Measurements from ENCODE around the gene NFATC2IP.

NFATC2IP gene

GRCh38 chr16:28904363-28904762 lies 46.4 kb upstream of the NFATC2IP start:
- H3K36me3 ChIP-seq (ENCODE audit: control insufficient read depth, insufficient read depth, low read length): no peaks in the 10 kb centered on the region
- TF ChIP-seq, protein P1, sequence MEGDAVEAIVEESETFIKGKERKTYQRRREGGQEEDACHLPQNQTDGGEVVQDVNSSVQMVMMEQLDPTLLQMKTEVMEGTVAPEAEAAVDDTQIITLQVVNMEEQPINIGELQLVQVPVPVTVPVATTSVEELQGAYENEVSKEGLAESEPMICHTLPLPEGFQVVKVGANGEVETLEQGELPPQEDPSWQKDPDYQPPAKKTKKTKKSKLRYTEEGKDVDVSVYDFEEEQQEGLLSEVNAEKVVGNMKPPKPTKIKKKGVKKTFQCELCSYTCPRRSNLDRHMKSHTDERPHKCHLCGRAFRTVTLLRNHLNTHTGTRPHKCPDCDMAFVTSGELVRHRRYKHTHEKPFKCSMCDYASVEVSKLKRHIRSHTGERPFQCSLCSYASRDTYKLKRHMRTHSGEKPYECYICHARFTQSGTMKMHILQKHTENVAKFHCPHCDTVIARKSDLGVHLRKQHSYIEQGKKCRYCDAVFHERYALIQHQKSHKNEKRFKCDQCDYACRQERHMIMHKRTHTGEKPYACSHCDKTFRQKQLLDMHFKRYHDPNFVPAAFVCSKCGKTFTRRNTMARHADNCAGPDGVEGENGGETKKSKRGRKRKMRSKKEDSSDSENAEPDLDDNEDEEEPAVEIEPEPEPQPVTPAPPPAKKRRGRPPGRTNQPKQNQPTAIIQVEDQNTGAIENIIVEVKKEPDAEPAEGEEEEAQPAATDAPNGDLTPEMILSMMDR (IDR thresholded peaks at IDR 0.05): no peak
- no peak overlapping the region for H3K27ac ChIP-seq

GRCh38 chr16:28904828-28905227 lies 45.9 kb upstream of the NFATC2IP start:
- TF ChIP-seq, protein P1 (IDR thresholded peaks at IDR 0.05): no peak
- no peak overlapping the region for H3K4me2 ChIP-seq (ENCODE audit: low read length)
- no peak overlapping the region for H3K9ac ChIP-seq
- H3K27me3 ChIP-seq (ENCODE audit: control insufficient read depth, insufficient read depth, low read length): no peaks in the 10 kb centered on the region
- no peaks in the 10 kb centered on the region for H3K79me2 ChIP-seq
- no peak overlapping the region for H3K27ac ChIP-seq
- no peaks in the 10 kb centered on the region for H3K9me3 ChIP-seq (ENCODE audit: control insufficient read depth, low read length)
- H3K4me1 ChIP-seq: no peaks in the 10 kb centered on the region
- H3K36me3 ChIP-seq (ENCODE audit: control insufficient read depth, insufficient read depth, low read length): no peaks in the 10 kb centered on the region
- H2AFZ ChIP-seq: no peak overlapping the region
- H3K4me3 ChIP-seq (ENCODE audit: low read depth, low read length): no peak overlapping the region

More at GRCh38 chr16:28904363-28904762, 46.4 kb upstream of the NFATC2IP start:
- H3K79me2 ChIP-seq: no peaks in the 10 kb centered on the region
- H3K4me3 ChIP-seq (ENCODE audit: low read depth, low read length): no peak overlapping the region
- H3K9me3 ChIP-seq (ENCODE audit: control insufficient read depth, low read length): no peaks in the 10 kb centered on the region
- H3K9ac ChIP-seq: no peak overlapping the region
- H3K4me2 ChIP-seq (ENCODE audit: low read length): no peak overlapping the region
- H3K4me1 ChIP-seq: no peaks in the 10 kb centered on the region
- no peaks in the 10 kb centered on the region for H3K27me3 ChIP-seq (ENCODE audit: control insufficient read depth, insufficient read depth, low read length)
- no peak overlapping the region for H2AFZ ChIP-seq

- no peaks in the 10 kb centered on the region for H3K4me1 ChIP-seq
- no peaks in the 10 kb centered on the region for H3K27me3 ChIP-seq (ENCODE audit: control insufficient read depth, insufficient read depth, low read length)
- H3K9ac ChIP-seq: no peak overlapping the region
- H3K27ac ChIP-seq: no peak overlapping the region
- no peaks in the 10 kb centered on the region for H3K36me3 ChIP-seq (ENCODE audit: control insufficient read depth, insufficient read depth, low read length)
- no peaks in the 10 kb centered on the region for H3K9me3 ChIP-seq (ENCODE audit: control insufficient read depth, low read length)
- H2AFZ ChIP-seq: no peak overlapping the region
- no peak overlapping the region for H3K4me3 ChIP-seq (ENCODE audit: low read depth, low read length)
- H3K79me2 ChIP-seq: no peaks in the 10 kb centered on the region
- TF ChIP-seq, protein P1 (IDR thresholded peaks at IDR 0.05): no peak
- no peak overlapping the region for H3K4me2 ChIP-seq (ENCODE audit: low read length)
Observed at GRCh38 chr16:28905229-28905754, 45.4 kb upstream of the NFATC2IP start.

DNA sequence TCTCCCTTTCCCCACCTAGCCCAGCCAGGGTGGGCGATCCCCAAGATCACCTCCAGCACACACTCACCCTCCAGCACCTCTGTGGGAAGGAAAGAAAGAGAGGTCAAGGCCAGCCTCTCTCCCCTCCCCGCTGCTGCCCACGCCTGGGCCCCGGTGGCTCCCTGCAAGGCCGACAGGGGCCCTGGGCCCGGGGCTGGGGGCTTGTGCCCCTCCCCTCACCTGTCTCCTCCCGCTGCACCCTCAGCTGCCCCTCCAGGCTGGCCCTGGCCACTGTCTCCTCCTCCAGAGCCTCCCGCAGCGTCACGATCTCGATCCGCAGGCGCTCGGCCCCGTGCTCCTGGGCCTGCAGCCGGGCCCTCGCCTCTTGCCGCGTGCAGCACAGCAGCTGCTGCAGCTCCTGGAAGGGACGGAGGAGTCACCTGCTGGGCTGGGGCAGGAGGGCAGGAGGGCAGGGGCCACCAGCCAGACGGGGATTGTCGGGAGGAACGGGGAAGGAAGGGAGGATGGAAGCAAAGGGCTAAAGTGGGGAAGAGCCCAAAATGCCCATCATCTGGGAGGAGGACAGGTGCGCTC lies 44.9 kb upstream of the NFATC2IP start:
- TF ChIP-seq, protein P1 (IDR thresholded peaks at IDR 0.05): no peak
- Histone ChIP-seq H3K27me3 (ENCODE audit: control insufficient read depth, insufficient read depth, low read length) (no peaks in the 10 kb centered on the region), H3K36me3 (ENCODE audit: control insufficient read depth, insufficient read depth, low read length) (no peaks in the 10 kb centered on the region), H3K27ac (no peak overlapping the region), H3K4me2 (ENCODE audit: low read length) (no peak overlapping the region), H3K79me2 (no peaks in the 10 kb centered on the region), H3K9me3 (ENCODE audit: control insufficient read depth, low read length) (no peaks in the 10 kb centered on the region), H3K4me1 (peaks cover 4% of the 10 kb centered on the region), H2AFZ (no peak overlapping the region), H3K9ac (no peak overlapping the region), H3K4me3 (ENCODE audit: low read depth, low read length) (no peak overlapping the region)
